KG1 (cell line): ENCODE results near the gene KRTAP5-7.
"Not testable (repeated sequence)": the region's sequence is repeated elsewhere in the genome, so short reads cannot be mapped to it uniquely, and the experiment has no call there.

Source experiments
- DNase-seq: peaks from one replicate; lab custom pipeline; 2025; lab: John Stamatoyannopoulos, UW

The KRTAP5-7 gene

GRCh38 chr11:71557257-71557656 is 30.2 kb downstream of the KRTAP5-7 start:
- DNase-seq, result no peak

GRCh38 chr11:71558996-71559395 is 31.9 kb downstream of the KRTAP5-7 start:
- no peak for DNase-seq

GRCh38 chr11:71562120-71562519 is 35.1 kb downstream of the KRTAP5-7 start:
- no peak for DNase-seq

GRCh38 chr11:71563406-71563805 is 36.3 kb downstream of the KRTAP5-7 start:
- DNase-seq, result peak; percentile 22

- DNase-seq, result no peak
These were observed 37.4 kb downstream of the KRTAP5-7 start for GRCh38 chr11:71564430-71564829.

- DNase-seq, result no peak
These were observed 38.2 kb downstream of the KRTAP5-7 start, which contains the start of gene KRTAP5-10 for GRCh38 chr11:71565263-71565662. Gene KRTAP5-10 (plus strand): TSS chr11:71565563. CDS start chr11:71565588, 25 bp downstream.

- DNase-seq, result no peak
These were observed 39.1 kb downstream of the KRTAP5-7 start for GRCh38 chr11:71566081-71566620.

GRCh38 chr11:71566626-71567599 is 39.8 kb downstream of the KRTAP5-7 start:
- DNase-seq, result not testable (repeated sequence)

- not testable (repeated sequence) for DNase-seq
These were observed 40.6 kb downstream of the KRTAP5-7 start for GRCh38 chr11:71567633-71568032.

- DNase-seq, result no peak
These were observed 41.8 kb downstream of the KRTAP5-7 start for GRCh38 chr11:71568704-71569349.

GRCh38 chr11:71571101-71571850 is 44.2 kb downstream of the KRTAP5-7 start:
- DNase-seq, result not testable (repeated sequence)

- no peak for DNase-seq
These were observed 45.7 kb downstream of the KRTAP5-7 start for GRCh38 chr11:71572811-71573210.

GRCh38 chr11:71574418-71574817 is 47.4 kb downstream of the KRTAP5-7 start:
- no peak for DNase-seq

GRCh38 chr11:71575723-71576424 is 48.8 kb downstream of the KRTAP5-7 start:
- DNase-seq, result no peak

GRCh38 chr11:71576688-71577465 is 49.8 kb downstream of the KRTAP5-7 start:
- not testable (repeated sequence) for DNase-seq

GRCh38 chr11:71577469-71578004 is 50.5 kb downstream of the KRTAP5-7 start:
- DNase-seq, result no peak
